Smooth muscle cell of the brain vasculature (primary cell): Measurements from ENCODE around the gene CD177.
"Not testable (repeated sequence)": the region's sequence is repeated elsewhere in the genome, so short reads cannot be mapped to it uniquely, and the experiment has no call there.

ENCODE experiments used
- DNase-seq: peaks from one replicate; pipeline ENCODE4 v3.0.0-alpha.2; 2012; ENCODE audit warnings: low read depth, low spot score

The CD177 gene

GRCh38 chr19:43332058-43332922, 21.2 kb upstream of the CD177 start:
- DNase-seq = no peak

- not testable (repeated sequence) for DNase-seq
Observed at GRCh38 chr19:43336508-43336907, 17.0 kb upstream of the CD177 start.

DNA sequence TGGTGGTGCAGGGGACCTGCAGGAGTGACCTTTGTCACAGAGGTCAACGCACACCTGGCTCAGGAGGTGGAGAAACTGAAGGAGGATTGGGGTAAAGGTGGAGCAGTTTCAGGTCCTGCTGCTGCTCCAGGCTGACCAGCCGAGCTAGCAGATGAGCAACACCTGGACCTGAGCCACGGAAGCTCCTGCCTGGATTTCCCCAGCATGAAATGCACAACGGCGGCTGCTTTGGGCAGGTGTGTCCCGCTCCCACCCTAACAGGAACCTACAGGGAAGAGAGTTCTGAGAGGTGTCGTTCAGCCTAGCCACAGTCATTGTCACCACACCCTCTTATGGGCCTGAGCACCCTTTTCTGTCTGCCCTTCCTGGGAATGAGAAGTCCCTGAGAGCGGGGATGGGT, 15.7 kb upstream of the CD177 start:
- DNase-seq = no peak

DNA sequence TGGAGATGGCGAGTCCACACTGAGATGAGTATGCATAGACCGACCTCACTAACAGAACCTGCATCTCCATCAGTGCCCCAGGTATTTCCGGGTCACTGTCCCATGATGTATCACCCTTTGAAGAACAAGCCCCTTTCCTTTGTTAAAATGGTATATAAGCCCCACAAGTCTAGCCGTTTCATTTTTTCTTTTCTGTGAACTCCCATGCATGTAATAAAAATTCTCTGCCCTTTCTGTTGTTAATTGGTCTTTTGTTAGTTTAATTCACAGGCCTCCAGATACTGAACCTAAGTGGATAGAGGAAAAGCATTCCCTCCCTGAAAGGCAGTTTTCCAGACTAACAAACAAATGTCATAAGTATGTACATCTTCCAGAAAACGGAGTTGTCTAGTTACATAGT, 15.0 kb upstream of the CD177 start:
- no peak for DNase-seq

GRCh38 chr19:43339243-43339930, 14.1 kb upstream of the CD177 start:
- not testable (repeated sequence) for DNase-seq

DNA sequence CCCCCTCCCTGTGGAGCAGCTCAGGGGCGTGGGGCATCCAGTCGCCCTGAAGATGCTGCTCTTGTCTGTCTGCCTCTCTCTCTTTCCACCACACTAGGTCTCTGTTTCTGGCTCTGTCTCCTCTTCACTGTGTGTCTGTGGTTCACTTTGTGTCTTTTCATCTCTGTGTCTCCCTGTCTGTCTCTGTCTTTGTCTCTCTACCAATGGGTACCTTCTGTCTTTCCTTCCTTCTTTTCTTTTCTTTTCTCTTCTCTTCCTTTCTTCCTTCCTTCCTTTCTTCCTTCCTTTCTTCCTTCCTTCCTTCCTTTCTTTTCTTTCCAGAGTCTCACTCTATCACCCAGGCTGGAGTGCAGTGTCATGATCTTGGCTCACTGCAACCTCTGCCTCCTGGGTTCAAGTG, 13.4 kb upstream of the CD177 start:
- not testable (repeated sequence) for DNase-seq

DNA sequence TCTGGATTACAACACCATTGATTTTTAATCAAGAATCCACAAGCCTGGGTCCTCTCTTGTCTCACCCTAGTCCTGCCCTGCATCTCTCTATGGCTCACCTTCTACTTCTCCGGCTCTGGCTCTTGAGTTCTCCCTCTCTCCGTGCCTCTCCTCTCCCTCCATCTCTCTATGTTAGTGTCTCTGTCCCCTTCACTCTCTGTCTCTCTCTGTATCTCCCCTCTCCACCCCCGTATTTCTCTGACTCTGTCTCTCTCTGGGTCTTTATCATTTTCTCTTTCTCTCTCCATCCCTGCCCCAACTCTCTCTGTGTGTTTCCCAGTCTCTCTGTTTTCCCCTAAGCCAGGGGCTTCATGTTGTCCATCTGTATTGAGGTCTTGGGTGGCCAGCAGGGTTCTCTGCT, 12.4 kb upstream of the CD177 start:
- DNase-seq = not testable (repeated sequence)

GRCh38 chr19:43342104-43342503, 11.4 kb upstream of the CD177 start:
- DNase-seq = not testable (repeated sequence)

DNA sequence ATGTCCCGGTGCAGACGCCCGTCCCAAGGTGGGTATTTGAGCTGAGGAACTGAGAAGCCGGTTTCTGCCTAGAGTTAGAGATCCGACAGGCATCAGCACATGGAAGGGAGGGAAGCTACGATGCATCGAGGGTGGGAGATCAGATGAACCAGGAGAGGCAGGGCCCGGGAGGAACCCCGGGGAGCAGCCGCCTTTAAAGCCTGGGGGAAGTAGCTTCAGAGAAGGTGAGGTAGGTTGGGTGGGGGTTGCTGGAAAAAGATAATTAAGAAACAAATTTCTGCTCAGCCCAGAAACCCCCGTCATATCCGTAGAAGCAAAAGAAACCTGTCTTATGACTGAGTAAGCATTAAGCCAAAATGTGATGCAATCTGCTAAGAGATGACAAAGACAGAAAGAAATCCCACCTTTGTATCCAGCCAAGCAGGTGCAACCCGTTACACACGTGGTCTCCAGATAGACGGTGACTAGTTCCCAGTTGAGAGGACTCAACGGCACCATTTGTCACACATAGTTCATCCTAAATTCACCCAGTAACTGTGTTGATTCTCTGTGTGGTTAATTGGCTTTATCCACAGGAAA, 9.1 kb upstream of the CD177 start:
- not testable (repeated sequence) for DNase-seq

- not testable (repeated sequence) for DNase-seq
Observed at GRCh38 chr19:43349813-43350212, 3.7 kb upstream of the CD177 start.

DNA sequence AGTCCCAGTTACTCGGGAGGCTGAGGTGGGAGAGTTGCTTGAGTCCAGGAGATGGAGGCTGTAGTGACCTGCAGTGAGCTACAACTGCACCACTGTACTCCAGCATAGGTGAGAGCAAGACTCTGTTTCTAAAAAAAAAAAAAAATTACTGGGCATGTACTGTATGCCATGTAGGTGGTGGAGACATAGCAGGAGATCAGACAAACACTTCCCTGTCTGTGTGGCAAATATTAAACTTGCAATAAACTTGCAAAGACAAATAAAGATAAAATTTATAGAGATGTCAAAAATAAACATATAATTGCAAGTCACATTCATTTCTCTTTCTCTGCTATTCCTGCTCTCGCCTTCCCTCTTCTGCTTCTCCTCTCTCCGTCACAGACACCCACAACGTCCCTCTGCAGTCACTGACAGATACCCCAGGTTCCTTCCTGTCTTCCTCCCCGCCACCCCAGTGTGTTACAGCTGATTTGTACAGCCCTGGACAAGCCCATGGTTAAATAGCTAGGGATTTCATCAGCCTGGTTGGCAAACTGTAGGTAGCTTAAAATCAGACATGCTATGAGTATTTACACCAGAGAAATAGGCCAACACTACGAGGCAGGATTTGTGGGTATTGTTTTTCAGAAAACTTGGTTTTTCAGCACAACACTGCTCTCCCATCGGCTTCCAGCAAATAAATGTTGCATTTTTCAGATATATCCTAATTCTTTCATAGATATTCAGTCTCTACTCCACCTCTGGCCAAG, 1.3 kb upstream of the CD177 start:
- DNase-seq = no peak

- no peak for DNase-seq
Observed at GRCh38 chr19:43354305-43354627, 780 bp downstream of the CD177 start.

DNA sequence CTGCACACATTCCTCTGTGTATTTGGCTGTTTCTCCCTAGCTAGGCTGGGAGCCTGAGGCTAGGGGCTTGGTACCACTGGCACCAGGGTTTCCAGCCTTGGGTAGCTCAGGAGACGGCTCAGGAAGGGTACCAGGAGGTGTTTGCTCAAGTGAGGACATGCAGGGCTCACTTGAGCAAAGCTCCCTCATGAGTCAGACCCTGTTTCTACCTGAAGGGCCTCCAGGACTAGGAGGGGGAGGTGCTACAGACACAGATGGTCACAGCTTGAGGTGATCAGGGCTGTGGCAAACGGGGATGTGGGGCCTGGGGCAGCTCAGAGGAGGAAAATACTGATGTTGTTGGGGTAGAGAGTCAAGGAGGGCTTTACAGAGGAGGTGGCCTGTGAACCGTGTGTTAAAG, 3.3 kb downstream of the CD177 start:
- not testable (repeated sequence) for DNase-seq

- DNase-seq = no peak
Observed at GRCh38 chr19:43362179-43362578, 8.7 kb downstream of the CD177 start.

DNA sequence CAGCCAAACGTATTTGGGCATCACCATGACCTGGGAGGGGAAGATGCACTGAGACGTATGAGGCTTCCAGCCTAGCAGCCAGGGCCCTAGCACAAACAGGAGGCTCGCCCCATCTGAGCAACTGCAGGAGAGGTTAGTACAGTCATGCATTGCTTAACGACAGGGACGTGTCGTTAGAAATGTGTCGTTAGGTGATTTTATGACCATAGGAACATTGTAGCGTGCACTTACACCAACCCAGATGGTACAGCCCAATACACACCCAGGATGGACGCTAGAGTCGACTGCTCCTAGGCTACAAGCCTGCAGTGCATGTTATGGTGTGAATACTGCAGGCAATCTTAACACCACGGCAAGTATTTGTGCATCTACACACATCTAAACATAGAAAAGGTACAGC, 9.3 kb downstream of the CD177 start:
- no peak for DNase-seq

DNA sequence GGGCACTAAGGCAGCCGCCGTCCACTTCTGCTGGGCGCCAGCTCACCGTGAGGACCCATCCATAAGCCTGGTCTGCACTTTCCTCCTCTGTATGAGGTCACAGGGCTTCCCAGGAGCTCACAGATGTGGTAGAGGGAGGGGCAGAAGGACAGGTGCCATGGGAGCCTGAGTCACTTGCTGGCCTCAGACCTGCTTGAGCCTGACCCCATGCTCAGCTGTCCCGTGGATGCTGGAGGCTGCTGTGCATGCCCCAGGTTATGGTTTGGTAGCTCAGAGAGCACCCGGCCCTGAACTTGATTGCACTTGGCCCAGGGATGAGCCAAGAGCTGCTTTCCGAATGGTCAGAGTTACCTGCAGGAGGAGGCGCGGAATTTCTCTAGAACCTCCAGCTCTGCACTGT, 12.2 kb downstream of the CD177 start:
- not testable (repeated sequence) for DNase-seq

GRCh38 chr19:43367822-43368221, 14.3 kb downstream of the CD177 start:
- no peak for DNase-seq

- DNase-seq = not testable (repeated sequence)
Observed at GRCh38 chr19:43368897-43369296, 15.4 kb downstream of the CD177 start.

DNA sequence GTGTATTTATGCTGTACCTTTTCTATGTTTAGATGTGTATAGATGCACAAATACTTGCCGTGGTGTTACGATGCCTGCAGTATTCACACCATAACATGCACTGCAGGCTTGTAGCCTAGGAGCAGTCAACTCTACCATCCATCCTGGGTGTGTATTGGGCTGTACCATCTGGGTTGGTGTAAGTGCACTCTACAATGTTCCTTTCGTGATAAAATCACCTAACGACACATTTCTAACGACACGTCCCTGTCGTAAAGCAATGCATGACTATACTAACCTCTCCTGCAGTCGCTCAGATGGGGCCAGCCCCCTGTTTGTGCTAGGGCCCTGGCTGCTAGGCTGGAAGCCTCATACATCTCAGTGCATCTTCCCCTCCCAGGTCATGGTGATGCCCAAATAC, 18.4 kb downstream of the CD177 start:
- DNase-seq = no peak

DNA sequence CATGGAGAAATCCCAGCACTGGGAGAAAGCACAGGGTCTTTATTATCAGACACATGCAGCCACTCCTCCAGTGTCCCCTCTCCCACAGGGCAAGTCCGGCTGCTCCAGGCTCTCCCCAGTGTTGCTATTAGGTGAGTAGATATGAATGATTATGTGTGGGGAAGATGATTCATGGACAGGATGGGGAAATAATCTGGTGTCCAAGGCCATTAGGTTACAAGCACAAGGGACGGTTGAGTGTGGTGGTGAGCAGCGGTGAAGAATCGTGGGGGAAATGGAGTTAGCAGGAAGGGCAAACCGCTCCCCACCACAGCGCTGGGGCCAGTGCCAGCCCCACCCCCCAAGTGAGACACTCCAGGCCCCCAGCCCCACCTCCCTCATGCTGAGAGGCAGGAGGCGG, 19.0 kb downstream of the CD177 start:
- no peak for DNase-seq

- not testable (repeated sequence) for DNase-seq
Observed at GRCh38 chr19:43377624-43378023, 24.1 kb downstream of the CD177 start.

DNA sequence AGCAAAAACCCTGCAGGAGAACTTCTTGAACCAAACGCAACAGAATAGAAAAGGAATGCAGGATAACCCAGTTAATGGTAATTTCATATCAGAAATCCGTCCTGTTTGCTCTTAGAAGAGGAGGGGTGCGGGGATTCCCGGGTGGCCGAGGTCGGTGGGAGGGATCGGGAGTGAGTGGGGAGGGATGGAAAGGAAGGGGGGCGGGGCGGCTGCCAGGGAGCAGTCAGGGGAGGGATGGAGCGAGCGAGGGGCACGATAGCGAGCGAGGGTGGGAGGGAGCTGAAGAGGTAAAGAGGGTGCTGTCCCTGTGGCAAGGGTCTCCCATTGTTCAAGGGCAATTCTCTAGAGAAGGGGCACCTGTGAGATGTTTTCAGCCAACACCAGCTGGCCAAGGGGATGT, 26.5 kb downstream of the CD177 start:
- DNase-seq = no peak
